ENCODE results near the gene NUMA1. TPM values are rescaled to one million over a fixed set of nuclear protein-coding genes. Genes with fewer than 3 reads are reported as not detected.

NUMA1 gene
- total RNA-seq, 1 donor from 2014 or later, result 207 TPM

GRCh38 chr11:72114570-72114969 lies 34.2 kb upstream of the NUMA1 start:
- TF ChIP-seq CTCF (IDR thresholded peaks at IDR 0.05; ENCODE audit: partially characterized antibody, unreplicated experiment), result no peak
- H3K27ac Mint-ChIP-seq (ENCODE audit: unreplicated experiment), result no peak overlapping the region
- H3K4me3 Mint-ChIP-seq (ENCODE audit: unreplicated experiment), result no peak overlapping the region
- H3K27me3 Mint-ChIP-seq (ENCODE audit: unreplicated experiment), result peaks cover 19% of the 10 kb centered on the region
- peaks cover 14% of the 10 kb centered on the region for H3K36me3 Mint-ChIP-seq (ENCODE audit: unreplicated experiment)
- DNase-seq, result no peak
- H3K4me1 Mint-ChIP-seq (ENCODE audit: low read depth, unreplicated experiment), result peaks cover 3% of the 10 kb centered on the region
- peaks cover 12% of the 10 kb centered on the region for H3K9me3 Mint-ChIP-seq (ENCODE audit: unreplicated experiment)

- Mint-ChIP-seq H3K9me3 (ENCODE audit: unreplicated experiment) (peaks cover 12% of the 10 kb centered on the region), H3K27me3 (ENCODE audit: unreplicated experiment) (peaks cover 17% of the 10 kb centered on the region), H3K4me3 (ENCODE audit: unreplicated experiment) (peak overlapping the region; percentile 95), H3K36me3 (ENCODE audit: unreplicated experiment) (peaks cover 14% of the 10 kb centered on the region), H3K4me1 (ENCODE audit: low read depth, unreplicated experiment) (peaks cover 3% of the 10 kb centered on the region), H3K27ac (ENCODE audit: unreplicated experiment) (peak overlapping the region; percentile 100)
- no peak for DNase-seq
- TF ChIP-seq CTCF (IDR thresholded peaks at IDR 0.05; ENCODE audit: partially characterized antibody, unreplicated experiment), result no peak
Measured at GRCh38 chr11:72112978-72113808, 32.9 kb upstream of the NUMA1 start.

GRCh38 chr11:72112143-72112977 lies 32.0 kb upstream of the NUMA1 start, which contains the start of gene ANAPC15:
ANAPC15 (minus strand) TSS chr11:72112695; CDS start chr11:72111276, 1,419 bp downstream.
- Mint-ChIP-seq H3K27me3 (ENCODE audit: unreplicated experiment) (peaks cover 18% of the 10 kb centered on the region), H3K27ac (ENCODE audit: unreplicated experiment) (peak within 1 kb of the TSS; percentile 100), H3K9me3 (ENCODE audit: unreplicated experiment) (peaks cover 12% of the 10 kb centered on the region), H3K4me3 (ENCODE audit: unreplicated experiment) (peak within 1 kb of the TSS; percentile 95), H3K36me3 (ENCODE audit: unreplicated experiment) (peaks cover 14% of the 10 kb centered on the region), H3K4me1 (ENCODE audit: low read depth, unreplicated experiment) (peaks cover 3% of the 10 kb centered on the region)
- DNase-seq, result peak; percentile 93
- TF ChIP-seq CTCF (IDR thresholded peaks at IDR 0.05; ENCODE audit: partially characterized antibody, unreplicated experiment), result no peak

- peaks cover 19% of the 10 kb centered on the region for H3K27me3 Mint-ChIP-seq (ENCODE audit: unreplicated experiment)
- no peak for TF ChIP-seq CTCF (IDR thresholded peaks at IDR 0.05; ENCODE audit: partially characterized antibody, unreplicated experiment)
- H3K36me3 Mint-ChIP-seq (ENCODE audit: unreplicated experiment), result peaks cover 12% of the 10 kb centered on the region
- DNase-seq, result no peak
- peaks cover 12% of the 10 kb centered on the region for H3K9me3 Mint-ChIP-seq (ENCODE audit: unreplicated experiment)
- peaks cover 3% of the 10 kb centered on the region for H3K4me1 Mint-ChIP-seq (ENCODE audit: low read depth, unreplicated experiment)
- peak overlapping the region; percentile 100 for H3K27ac Mint-ChIP-seq (ENCODE audit: unreplicated experiment)
- peak overlapping the region; percentile 95 for H3K4me3 Mint-ChIP-seq (ENCODE audit: unreplicated experiment)
Measured at GRCh38 chr11:72111300-72112142, 31.2 kb upstream of the NUMA1 start.

Measured in glutamatergic neuron (in vitro differentiated cells).